ENCODE measurements around the gene CADM2.

- no peak for TF ChIP-seq EP300 (IDR thresholded peaks at IDR 0.05)
- no peak for TF ChIP-seq CTCF (IDR thresholded peaks at IDR 0.05)
These were observed 614.2 kb downstream of the CADM2 start for GRCh38 chr3:85572978-85573377.
